Mesodermal cell (in vitro differentiated cells): ENCODE measurements around the gene NDUFA12.

Experiments used
- H3K27ac ChIP-seq: 2 replicates; pipeline ENCODE4 v1.7.0; 2013; ENCODE audit warnings: mild to moderate bottlenecking, low read depth, low read length, moderate library complexity; ENCODE audit not compliant: severe bottlenecking
- H3K36me3 ChIP-seq: 2 replicates; pipeline ENCODE4 v1.7.1; 2013; ENCODE audit warnings: mild to moderate bottlenecking, low read length, moderate library complexity; ENCODE audit not compliant: control insufficient read depth, insufficient read depth
- H3K4me1 ChIP-seq: one replicate; pipeline ENCODE4 v1.7.1; 2013; ENCODE audit warnings: mild to moderate bottlenecking, low read length; ENCODE audit not compliant: insufficient read depth, control insufficient read depth, poor library complexity, severe bottlenecking
- H3K4me3 ChIP-seq: 2 replicates; pipeline ENCODE4 v1.7.0; 2013; ENCODE audit warnings: low read length, control low read depth, mild to moderate bottlenecking; ENCODE audit not compliant: insufficient read depth, poor library complexity, severe bottlenecking; ENCODE audit errors: extremely low read depth
- H3K9me3 ChIP-seq: 2 replicates; pipeline ENCODE4 v1.7.1; 2013; ENCODE audit warnings: mild to moderate bottlenecking, low read length, moderate library complexity; ENCODE audit not compliant: control insufficient read depth
- WGBS, 2 experiments: methylation state at CpG; one replicate each; pipeline ENCODE4 v1.1.5; 2013; ENCODE audit warnings: missing lambda C conversion rate in 2 of 2; ENCODE audit not compliant: insufficient coverage in 2 of 2; 5-methylcytosine and 5-hydroxymethylcytosine counted together

NDUFA12 gene

DNA sequence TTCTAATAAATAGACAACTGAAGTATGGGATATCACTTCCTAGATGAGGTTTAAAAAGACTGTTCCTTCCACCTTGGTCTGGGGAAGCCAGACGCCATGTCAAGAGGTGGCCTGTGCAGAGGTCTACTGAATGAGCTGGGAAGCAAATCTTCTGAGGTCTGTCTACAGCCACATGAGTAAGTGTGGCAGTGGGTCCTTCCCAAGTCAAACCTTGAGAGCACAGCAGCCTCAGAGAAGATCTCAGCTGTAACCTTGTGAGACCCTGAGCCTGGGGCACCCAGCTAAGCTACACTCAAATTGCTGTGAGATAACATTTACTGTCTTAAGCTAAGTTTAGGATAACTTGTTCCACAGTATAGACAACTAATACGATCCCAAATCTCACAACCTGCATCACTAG is 20.2 kb downstream of the NDUFA12 start:
- Histone ChIP-seq H3K4me3 (no peak overlapping the region), H3K4me1 (peaks cover 11% of the 10 kb centered on the region), H3K36me3 (peaks cover 14% of the 10 kb centered on the region), H3K9me3 (no peaks in the 10 kb centered on the region), H3K27ac (peak overlapping the region; percentile 76)
- 100% methylated on average over 1 to 2 of the region's 2 CpGs for WGBS, 2 experiments

DNA sequence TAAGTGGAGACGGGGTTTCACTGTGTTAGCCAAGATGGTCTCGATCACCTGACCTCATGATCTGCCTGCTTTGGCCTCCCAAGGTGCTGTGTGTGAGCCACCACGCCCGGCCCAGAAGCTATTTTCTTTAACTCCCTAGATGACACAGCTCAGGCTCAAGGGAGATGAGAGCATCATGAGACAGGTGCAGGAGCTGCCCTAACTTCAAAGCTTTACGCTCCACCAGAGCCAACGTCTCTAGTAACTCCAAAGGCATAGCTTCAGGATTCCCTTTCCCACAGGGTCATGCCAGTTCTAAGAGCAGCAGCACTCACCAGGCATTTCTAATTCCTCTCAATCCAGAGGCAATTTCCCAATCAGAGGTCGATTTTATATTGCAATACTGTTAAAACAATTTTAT is 21.0 kb downstream of the NDUFA12 start:
- 94 to 96% methylated on average over 6 of the region's 7 CpGs for WGBS, 2 experiments
- Histone ChIP-seq H3K27ac (no peak overlapping the region), H3K4me1 (peaks cover 11% of the 10 kb centered on the region), H3K36me3 (peaks cover 8% of the 10 kb centered on the region), H3K9me3 (no peaks in the 10 kb centered on the region), H3K4me3 (no peak overlapping the region)

DNA sequence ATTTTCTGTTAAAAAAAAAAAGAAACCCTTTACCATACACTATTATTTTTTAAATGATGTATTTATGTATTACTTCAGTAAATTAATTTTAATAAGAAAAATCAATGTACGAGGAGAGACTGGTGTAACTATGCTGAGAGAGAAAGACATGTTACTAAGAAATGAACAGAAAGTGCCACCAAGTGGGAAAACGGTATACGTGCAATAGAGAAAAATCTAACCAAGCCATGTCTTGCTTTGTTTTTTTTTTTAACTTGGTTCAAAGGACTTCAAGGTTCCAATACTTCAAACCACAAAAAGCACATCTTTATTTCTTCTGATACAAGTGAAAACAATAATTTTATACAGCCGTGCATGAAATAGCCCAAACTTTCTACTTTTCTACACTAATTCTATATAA is 22.9 kb downstream of the NDUFA12 start:
- WGBS, 2 experiments = 92% methylated on average over 2 of the region's 4 CpGs; no CpG with 5 or more reads in 1 of the 2 experiments
- Histone ChIP-seq H3K4me1 (peaks cover 11% of the 10 kb centered on the region), H3K36me3 (peaks cover 8% of the 10 kb centered on the region), H3K27ac (no peak overlapping the region), H3K4me3 (no peak overlapping the region), H3K9me3 (no peaks in the 10 kb centered on the region)

DNA sequence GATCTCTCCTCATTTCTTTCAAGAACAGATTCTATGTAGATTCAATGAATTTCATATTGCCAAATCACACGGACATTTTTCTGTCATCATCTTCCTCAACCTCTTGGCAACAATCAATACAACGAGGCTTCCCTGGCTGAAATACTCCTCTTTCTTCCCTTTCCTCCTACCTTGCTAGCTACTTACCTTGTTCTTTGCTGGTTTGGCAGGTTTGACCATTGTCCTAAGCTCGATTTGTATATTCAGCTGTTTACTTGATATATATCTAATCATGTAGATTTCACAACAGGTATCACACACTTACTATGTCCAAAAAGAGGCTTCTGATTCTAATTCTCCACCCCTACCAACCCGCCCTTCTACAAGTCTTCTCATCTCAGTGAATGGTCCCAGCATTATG is 23.6 kb downstream of the NDUFA12 start:
- no peak overlapping the region for H3K4me3 ChIP-seq
- WGBS, 2 experiments = 87 to 96% methylated on average over 3 of the region's 4 CpGs
- peaks cover 8% of the 10 kb centered on the region for H3K36me3 ChIP-seq
- H3K9me3 ChIP-seq = no peaks in the 10 kb centered on the region
- H3K4me1 ChIP-seq = peaks cover 11% of the 10 kb centered on the region
- H3K27ac ChIP-seq = no peak overlapping the region

DNA sequence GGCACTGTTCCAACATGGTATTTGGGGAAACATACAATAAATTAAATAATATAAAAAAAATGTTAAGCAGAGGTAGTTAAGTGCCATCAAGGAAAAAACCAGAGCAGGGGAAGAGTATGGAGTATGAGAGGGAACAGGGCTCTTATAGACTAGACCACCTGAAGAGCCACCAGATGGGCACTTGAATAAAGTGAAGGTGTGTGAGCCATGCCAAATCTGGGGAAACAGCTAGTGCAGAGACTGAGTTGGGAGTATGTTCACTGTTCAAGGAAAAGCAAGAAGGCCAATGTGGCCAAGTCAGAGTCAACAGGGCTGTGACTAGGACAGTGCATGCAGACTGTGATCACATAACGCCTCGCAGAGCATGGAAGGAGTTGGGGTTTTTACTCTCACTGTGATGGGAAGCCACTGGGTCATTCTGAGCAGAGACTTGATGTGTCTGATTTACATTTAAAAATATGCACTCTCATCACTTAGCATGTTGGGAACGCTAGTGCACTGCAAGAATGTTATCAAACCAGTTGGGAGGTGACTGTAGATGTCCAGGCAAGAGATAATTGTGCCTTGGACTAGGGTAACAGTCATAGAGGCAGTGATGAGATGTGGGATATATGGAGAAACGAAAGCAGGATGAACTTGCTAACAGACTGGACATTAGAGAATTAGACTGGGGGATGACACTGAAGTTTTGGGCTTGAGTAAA is 25.6 kb downstream of the NDUFA12 start:
- no peaks in the 10 kb centered on the region for H3K4me1 ChIP-seq
- no peak overlapping the region for H3K4me3 ChIP-seq
- H3K27ac ChIP-seq = no peak overlapping the region
- H3K36me3 ChIP-seq = peaks cover 4% of the 10 kb centered on the region
- 90 to 98% methylated on average over 2 to 3 of the region's 4 CpGs for WGBS, 2 experiments
- H3K9me3 ChIP-seq = no peaks in the 10 kb centered on the region

DNA sequence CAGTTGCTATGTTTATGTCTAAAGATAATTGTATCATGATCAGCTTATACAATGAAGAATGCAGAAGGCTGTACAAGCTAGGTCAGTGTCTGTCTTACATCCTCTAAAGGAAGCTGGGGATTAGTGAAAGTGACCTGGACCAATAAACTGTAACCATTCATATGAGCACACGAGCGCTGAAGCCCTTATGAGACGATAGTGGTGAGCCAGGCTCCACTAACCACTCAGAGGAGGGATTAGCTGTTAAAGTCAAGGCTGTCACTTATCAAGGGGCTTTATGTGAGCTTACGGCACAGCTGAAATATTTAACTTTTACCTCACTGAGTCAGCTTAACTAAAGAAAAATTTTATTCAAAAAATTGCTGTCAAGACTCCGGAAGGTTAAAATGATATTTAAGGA is 30.3 kb downstream of the NDUFA12 start:
- Histone ChIP-seq H3K4me3 (no peak overlapping the region), H3K9me3 (no peaks in the 10 kb centered on the region), H3K4me1 (peaks cover 5% of the 10 kb centered on the region), H3K27ac (peak overlapping the region; percentile 78), H3K36me3 (peaks cover 25% of the 10 kb centered on the region)
- 93% methylated on average over 3 of the region's 5 CpGs; no CpG with 5 or more reads in 1 of the 2 experiments for WGBS, 2 experiments

DNA sequence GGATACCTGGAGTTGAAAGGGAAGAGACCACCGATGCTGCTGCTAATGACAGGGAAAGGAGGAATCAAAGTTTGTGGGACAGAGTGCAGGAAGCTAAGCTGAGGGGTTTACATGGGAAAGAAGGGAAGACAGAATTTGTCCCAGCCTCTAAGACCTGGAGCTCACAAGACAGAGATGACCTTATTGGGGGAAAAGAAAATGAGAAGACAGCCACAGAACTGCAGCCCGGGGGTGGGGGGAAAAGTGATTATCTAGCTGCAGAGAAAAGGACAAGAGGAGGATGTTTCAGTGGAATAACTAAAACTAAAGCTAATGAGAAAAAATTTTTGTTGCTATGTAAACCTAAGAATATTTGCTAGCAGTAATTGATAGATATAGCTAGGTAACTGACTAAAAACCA is 30.7 kb downstream of the NDUFA12 start:
- peaks cover 25% of the 10 kb centered on the region for H3K36me3 ChIP-seq
- no peak overlapping the region for H3K4me3 ChIP-seq
- WGBS, 2 experiments = 89 to 95% methylated on average over 1 to 2 of the region's 2 CpGs
- peaks cover 5% of the 10 kb centered on the region for H3K4me1 ChIP-seq
- peak overlapping the region; percentile 78 for H3K27ac ChIP-seq
- no peaks in the 10 kb centered on the region for H3K9me3 ChIP-seq

DNA sequence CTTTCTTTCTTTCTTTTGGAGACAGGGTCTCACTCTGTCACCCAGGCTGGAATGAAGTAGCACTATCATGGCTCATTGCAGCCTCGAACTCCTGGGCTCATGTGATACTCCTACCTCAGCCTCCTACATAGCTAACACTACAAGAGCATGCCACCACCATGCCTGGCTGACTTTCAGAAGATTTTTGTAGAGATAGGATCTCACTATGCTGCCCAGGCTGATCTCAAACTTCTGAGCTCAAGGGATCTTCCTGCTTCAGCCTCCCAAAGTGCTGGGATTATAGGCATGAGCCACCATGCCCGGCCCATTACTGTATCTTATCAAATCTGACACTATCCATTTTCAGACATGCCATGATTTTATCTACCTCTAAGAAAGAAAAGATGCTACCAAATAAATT is 31.6 kb downstream of the NDUFA12 start:
- WGBS, 2 experiments = 86 to 100% methylated on average over 1 to 2 of the region's 2 CpGs
- H3K4me3 ChIP-seq = no peak overlapping the region
- H3K4me1 ChIP-seq = peaks cover 5% of the 10 kb centered on the region
- peak overlapping the region; percentile 78 for H3K27ac ChIP-seq
- H3K9me3 ChIP-seq = no peaks in the 10 kb centered on the region
- H3K36me3 ChIP-seq = peaks cover 25% of the 10 kb centered on the region

DNA sequence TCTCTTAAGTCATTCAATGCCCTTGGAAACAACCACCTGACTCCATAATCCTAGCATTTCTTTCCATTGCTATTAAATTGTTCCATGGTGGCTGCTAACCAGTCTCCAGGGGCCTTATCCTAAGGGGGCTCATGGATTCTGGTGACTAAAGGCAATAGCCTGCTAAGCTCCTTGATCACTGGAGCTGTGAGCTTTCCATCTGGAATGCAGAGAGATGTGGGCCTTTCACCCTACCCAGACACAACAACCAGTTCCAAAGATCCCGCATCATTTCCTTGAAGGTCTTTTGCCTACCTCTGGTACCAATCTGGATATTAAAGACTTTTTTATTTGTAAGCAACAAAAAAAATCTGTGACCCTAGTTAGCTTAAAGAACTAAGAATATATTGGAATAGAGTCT is 32.9 kb downstream of the NDUFA12 start:
- H3K4me3 ChIP-seq = no peak overlapping the region
- H3K36me3 ChIP-seq = peaks cover 25% of the 10 kb centered on the region
- no peaks in the 10 kb centered on the region for H3K9me3 ChIP-seq
- H3K4me1 ChIP-seq = peaks cover 5% of the 10 kb centered on the region
- H3K27ac ChIP-seq = no peak overlapping the region
- WGBS, 2 experiments = no CpG with 5 or more reads among the region's 1 CpG

DNA sequence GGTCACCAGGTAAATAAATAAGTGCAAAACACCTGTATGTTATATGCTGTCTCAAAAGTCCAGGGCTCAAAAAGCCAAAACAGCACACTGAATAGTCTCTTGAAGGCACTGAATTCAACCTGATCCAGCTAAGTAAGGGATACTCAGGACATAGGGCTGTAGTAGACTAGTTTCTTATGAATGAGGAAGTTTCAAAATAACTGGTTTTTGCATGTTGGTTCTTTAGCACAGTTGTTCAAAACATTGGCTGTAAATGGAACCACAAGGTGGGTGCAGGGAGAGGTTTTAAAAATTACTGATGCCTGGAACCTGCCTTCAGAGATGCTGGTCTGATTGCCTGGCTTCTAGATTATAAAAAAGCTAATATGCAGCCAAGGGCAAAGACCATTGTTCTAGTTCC is 34.1 kb downstream of the NDUFA12 start:
- Histone ChIP-seq H3K9me3 (no peaks in the 10 kb centered on the region), H3K4me1 (peaks cover 5% of the 10 kb centered on the region), H3K4me3 (no peak overlapping the region), H3K27ac (no peak overlapping the region), H3K36me3 (peaks cover 25% of the 10 kb centered on the region)

DNA sequence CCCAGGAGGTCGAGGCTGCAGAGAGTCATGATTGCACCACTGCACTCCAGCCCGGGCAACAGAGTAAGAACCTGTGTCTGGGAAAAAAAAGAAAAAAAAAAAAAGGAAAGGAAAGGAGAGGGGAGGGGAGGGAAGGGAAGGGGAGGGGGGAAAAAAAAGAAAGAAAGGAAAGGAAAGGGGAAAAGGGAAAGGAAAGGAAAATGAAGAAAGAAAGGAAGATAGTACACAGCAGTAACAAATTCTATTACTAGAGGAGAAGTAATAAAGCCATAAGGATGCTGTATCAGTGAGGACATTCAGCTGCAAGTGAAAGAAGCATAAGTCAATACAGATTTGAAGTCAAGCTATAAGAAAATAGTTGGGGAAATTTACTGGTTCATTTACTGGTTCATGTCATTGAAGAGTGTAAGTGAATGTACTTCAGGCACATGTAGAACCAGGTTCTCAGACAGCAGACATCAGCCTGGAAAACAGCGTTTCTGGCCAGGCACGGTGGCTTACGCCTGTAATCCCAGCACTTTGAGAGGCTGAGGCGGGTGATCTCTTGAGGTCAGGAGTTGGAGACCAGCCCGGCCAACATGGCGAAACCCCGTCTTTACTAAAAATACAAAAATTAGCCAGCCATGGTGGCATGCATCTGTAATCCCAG is 37.4 kb downstream of the NDUFA12 start:
- Histone ChIP-seq H3K4me3 (no peak overlapping the region), H3K36me3 (peaks cover 14% of the 10 kb centered on the region), H3K27ac (no peak overlapping the region), H3K4me1 (peaks cover 3% of the 10 kb centered on the region), H3K9me3 (no peaks in the 10 kb centered on the region)
- WGBS, 2 experiments = 83 to 92% methylated on average over 6 of the region's 9 CpGs
